Activated naive CD8-positive, alpha-beta T cell treated with anti-CD3 and anti-CD28 coated beads, Interleukin-2, amount 50 U/mL, for 16 hours (primary cell): Measurements from ENCODE around the gene UBFD1.
"Not testable (repeated sequence)": the region's sequence is repeated elsewhere in the genome, so short reads cannot be mapped to it uniquely, and the experiment has no call there.

Experiments used
- DNase-seq: peaks from one replicate; pipeline ENCODE4 v3.0.0-alpha.2; 2020; ENCODE audit warnings: low read depth, low spot score

The UBFD1 gene, protein sequence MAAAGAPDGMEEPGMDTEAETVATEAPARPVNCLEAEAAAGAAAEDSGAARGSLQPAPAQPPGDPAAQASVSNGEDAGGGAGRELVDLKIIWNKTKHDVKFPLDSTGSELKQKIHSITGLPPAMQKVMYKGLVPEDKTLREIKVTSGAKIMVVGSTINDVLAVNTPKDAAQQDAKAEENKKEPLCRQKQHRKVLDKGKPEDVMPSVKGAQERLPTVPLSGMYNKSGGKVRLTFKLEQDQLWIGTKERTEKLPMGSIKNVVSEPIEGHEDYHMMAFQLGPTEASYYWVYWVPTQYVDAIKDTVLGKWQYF

DNA sequence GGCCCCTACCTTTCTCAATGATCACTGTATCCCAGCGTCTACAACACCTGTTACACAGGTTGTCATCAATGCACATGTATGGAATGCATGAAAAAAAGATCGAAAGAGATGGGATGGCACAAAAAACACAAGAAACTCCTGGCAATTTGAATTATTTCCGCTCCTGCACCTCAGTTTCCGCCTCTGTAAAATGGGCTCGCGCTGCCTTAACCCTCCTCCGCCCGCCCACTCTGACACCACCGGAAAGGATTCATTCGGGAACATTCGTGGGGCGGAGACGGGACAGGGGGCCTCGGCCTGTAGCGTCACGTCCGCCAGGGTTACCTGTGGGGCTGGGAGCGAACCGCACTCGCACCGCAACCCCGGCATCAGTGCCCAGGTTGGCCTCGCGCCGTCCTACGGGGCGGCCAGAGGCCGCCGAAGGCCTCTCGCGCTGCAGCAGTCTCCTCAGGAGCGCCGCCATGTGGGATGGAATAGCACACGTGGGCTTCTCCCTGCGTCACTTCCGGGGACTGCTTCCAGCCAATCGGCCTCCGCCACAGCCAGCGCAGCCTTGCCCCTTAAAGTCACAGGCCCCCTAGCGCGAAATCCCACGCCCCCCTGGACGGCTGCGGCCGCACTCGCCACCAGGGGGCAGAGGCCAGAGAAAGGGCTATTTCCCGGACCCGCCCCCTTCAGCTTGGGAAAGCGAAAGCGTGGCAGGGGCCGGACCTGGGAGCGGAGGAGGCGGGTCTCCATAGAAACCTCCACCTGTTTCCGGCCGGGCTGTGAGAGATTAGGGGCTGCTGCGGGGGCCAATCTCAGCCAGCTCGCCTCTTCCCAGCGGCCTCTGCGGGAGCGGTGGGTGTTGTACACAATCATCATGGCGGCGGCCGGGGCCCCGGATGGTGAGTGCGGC is at the start of gene UBFD1, which contains the start of gene EARS2:
Gene UBFD1, plus strand, starts transcription at position 847 of the 898 bp plus-strand sequence. Its CDS starts 16 bp downstream, at position 863.
Gene EARS2, minus strand, starts transcription at position 470 of the 898 bp plus-strand sequence. Its CDS starts 7 bp downstream, at position 463.
- DNase-seq, result peak; percentile 99

DNA sequence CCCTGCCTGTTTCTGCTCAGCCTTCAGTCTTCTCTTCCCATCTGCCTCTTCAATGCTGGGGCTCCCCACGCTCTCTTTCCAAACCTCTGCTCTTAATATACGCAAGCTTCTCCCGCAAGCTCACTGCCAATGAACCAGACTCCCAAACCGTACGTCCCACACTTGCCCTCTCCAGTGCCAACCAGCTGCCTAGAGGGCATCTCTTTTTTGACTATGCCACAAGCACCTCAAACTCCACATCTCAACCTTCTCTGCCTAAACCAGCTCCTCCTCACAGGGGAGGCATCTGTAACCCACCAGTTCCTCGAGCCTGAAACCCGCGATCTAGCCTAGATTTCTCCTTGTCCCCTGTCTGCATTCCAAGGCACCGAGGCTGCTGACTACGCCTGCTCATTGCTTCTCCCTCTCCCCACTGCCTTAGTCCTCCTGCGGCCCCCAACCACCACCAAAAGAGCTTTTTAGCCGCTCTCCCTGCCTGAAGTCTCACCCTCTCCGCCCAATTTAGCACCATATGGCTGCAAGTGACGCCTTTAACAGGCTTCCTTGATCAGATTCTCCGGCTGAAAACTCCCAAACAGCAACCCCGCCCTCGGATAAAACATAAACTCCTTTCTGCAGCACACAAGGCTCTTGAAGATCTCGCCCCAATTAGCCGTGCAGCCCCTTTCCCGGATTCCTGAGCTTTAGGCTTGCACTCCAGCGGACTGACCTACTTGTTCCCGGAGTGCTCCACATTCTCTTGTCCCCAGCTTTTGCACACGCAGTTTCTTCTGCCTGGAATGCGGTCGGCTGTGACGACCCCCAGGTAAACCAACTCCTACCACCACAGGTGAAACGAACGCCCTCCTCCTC is 48.7 kb upstream of the UBFD1 start:
- DNase-seq, result no peak

DNA sequence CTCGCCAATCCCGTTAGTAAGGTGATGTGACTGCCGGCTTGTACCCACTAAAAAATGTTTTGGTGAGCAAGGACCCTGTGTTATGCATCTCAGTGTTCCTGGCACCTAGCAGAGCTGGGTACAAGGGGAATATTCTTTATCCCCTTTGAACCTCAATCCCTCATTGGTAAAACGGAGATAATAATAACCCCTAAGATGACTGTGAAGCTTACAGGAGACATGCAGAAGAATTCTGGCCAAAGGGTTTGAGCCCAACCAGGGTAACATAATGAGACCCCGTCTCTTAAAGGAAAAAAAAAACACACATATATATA is 48.1 kb upstream of the UBFD1 start:
- DNase-seq, result no peak

DNA sequence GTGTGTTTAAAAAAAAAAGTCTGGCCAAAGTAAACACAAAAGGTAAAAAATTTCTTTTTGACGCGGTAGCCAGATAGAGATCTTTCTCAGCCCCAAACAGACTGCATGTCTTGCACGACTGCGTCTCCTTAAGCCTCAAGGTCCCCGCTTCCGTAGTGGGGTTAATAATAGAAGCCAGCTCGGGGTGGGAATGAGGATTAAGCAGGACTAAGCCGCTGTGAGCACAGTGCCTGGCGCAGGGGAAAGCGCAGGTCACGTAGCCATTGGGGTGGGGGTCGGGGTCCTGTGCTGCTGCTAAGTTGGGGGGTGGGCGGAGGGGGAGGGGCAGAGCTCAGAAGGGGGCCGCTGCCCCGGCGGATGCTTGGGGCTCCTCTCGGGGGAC is 47.8 kb upstream of the UBFD1 start:
- DNase-seq, result no peak

DNA sequence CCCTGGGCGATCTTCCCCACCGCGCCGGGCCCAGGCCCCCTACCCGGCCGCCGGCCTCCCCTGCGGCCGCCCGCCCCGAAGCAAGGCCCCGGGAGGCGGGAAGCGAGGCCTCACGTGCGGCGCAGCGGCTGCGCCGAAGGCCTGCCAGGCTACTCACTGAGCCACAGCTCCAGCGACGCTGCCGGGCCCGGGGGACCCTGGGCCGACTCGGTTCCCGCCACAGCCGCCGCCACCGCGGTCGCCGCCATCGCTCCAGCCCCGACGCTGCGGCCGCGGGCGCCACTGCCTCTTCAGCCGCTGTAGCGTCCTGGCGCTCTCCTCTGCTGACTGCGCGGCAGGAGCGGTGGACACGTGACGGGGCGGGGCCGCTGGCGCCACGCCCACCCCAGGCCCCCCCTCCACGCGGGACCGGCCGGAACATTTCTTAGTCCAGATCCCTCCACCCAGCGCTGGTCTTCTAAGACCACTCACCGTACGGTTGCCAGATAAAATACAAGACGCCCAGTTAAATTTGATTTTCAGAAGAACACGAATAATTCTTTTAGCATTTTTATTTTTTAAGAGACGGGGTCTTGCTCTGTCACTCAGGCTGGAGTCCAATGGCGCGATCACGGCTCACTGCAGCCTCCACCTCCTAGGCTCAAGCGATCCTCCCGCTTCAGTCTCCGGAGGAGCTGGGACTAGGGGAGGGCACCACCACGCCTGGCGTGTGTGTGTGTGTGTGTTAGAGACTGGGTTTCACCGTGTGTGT is 47.2 kb upstream of the UBFD1 start, which contains the start of gene GGA2:
Gene GGA2, minus strand, starts transcription at position 331 of the 751 bp plus-strand sequence. Its CDS starts 83 bp downstream, at position 248.
- DNase-seq, result peak; percentile 47

DNA sequence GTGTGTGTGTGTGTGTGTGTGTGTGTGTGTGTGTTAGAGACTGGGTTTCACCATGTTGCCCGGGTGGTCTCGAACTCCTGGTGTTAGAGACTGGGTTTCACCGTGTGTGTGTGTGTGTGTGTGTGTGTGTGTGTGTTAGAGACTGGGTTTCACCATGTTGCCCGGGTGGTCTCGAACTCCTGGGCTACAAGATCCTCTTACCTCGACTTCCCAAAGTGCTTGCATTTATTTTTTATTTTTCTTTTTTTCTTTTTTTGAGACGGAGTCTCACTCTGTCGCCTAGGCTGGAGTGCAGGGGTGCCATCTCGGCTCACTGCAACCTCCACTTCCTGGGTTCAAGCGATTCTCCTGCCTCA is 46.6 kb upstream of the UBFD1 start:
- DNase-seq, result not testable (repeated sequence)

DNA sequence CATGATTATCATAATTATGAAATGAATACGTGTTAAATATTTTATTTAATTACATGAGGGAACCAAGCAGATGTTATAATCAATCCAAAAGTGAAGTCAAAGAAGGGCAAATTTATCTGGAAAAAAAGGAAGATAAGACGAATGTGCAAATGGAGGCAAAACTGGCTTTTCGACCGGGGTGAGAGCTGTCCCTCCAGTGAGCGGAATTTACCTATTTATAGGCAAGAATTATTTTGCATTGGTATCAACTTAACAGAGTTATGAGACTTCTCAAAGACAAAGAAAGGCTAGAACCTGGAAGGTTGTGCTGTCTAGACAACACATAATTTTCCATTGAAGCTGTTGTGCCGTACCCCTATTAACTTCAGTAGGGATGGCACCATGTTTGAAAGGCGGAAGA is 45.8 kb upstream of the UBFD1 start:
- DNase-seq, result no peak

DNA sequence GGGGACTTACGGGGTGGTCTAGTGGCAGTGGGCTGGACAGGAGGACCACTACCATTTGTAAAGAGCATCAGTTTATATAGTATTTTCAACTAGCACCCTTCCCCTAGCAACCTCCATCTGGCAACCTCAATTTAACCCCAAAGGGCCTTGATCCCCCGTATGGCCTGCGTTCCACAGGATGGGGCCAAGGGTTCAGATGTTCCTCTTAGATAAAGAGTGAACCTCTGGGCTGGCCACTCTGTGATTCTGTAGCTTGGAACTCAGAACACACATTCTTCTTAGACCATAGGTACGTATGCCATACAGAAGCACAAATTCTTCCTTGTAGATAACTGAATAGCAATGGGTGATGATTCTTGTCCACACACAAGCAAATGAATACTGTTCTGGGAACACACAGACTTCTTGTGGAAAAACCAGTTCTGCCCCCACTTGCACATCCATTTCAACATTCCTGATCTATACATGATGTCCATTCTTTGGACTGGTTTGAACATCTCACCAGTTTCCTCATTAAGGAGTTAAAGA is 45.3 kb upstream of the UBFD1 start:
- DNase-seq, result no peak

DNA sequence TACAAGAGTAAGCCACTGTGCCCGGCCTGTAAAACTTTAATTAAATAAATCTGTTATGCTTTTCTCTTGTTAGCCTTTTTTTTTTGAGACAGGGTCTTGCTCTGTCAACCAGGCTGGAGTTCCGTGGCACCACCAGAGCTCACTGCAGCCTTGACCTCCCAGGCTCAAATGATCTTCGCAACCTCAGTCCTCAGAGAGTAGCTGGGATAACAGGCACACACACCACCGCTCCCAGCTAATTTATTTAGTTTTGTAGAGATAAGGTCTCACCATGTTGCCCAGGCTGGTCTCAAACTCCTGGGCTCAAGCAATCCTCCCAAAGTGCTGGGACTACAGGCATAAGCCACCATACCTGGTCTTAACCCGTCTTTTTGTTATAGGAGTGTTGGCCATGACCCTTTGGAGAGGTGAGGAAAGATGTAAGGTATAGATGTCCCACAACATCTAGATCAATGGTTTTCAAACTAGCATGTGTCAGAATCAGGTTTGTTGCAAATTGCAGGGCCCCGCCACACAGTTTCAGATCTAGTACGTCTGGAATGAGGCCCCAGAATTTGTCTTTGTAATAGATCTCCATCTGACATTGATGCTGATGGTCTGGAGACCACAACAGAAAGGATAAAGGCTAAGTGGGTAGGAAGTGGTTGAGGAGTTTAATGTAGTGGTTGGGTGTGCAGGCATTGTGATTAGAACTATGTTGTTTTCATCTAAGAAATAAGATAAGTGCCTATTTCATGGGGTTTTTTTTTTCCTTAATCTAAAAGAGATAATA is 43.0 kb upstream of the UBFD1 start:
- no peak for DNase-seq

DNA sequence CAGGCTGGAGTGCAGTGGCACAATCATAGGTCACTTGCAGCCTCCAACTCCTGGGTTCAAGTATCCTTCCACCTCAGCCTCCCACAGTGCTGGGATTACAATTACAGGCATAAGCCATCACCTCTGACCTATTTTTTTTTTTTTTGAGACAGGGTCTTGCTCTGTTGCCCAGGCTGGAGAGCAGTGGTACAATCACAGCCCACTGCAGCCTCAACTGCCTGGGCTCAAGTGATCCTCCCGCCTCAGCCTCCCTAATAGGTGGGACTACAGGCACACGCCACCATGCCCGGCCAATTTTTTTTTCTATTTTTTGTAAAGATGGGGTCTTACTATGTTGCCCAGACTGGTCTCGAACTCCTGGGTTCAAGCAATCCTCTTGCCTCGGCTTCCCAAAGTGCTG is 41.6 kb upstream of the UBFD1 start:
- DNase-seq, result no peak

DNA sequence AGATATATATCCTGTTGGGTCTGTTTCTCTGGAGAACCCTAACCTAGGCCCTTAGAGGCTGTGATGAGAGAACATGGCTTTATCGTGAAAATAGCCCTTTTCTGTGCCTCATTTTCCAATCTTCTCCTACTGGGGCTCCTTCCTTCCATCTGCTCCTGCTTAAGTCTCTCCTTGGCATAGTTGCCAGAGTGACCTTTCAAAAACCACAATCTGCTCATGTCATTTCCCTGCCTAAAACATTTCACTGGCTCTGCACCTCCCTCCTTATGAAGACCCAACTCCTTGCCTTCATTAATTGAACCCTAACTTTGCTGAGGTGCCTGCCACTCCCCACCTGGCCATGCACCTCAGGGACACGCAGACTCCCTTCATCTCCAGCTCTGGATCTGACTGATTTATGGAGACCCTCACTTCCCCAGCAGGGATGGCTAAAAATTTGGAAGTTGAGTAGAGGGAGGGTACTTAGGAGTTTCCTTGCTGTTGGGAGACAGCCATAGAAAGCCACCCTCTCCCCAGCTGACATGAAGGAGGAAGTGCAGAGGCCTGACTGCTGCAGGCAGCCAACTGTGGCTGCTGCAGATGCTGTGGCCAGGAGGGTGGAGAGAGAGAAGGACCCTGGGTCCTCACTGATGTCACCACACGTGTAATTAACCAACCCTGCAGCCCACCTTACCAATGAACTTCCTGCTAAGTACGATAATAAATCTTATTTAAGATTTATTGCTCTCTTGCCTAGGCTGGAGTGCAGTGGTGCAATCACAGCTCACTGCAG is 41.0 kb upstream of the UBFD1 start:
- no peak for DNase-seq

DNA sequence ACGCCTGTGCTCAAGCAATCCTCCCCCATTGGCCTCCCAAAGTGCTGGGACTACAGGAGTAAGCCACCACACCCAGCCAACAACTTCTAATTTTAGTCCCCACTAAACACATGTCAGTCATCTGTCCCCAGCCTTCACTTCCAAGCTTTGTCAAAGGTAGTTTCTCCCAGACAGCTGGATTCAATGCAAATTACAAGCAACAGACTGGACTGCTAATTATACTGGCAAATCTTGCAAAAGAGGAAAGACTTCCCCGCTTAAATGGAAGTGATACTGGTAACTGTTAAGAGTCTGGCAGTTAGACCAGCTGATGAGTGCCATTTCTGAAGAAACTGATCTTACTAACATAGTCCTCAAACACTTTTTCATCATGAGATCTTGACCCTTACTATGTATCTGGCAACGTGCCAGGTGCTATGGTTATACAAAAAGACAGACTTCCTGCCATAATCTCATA is 39.1 kb upstream of the UBFD1 start:
- no peak for DNase-seq

DNA sequence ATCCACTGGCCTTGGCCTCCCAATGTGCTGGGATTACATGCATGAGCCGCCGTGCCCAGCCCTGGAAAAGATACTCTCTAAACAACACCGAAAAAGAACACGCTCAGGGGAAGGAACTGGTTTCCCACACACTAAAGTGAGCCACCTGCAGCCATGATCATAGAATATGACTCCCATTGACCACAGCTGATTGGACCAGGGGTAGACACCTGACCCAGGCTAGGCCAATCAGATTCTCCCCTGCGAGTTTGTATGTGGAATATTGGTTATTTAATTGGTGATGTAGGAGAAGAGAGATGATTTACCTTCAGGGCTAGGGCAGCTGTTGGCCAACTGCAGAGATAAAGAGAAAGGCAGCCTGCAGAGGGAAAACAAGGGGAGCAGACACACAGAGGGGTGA is 38.2 kb upstream of the UBFD1 start:
- no peak for DNase-seq

DNA sequence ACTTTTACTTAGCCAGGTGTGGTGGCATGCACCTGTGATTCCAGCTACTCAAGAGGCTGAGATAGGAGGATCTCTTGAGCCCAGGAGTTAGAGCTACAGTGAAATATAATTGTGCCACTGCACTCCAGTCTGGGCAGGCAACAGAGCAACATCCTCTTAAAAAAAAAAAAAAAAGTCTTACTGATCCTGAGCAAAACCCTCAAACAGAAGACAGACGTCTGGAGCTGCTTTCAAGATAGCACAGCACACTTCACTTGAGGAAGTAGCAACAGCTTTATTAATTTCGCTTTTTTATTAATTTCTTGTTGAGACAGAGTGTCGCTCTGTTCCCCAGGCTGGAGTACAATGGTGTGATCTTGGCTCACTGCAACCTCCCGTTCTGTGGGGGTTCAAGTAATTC is 37.0 kb upstream of the UBFD1 start:
- DNase-seq, result no peak

DNA sequence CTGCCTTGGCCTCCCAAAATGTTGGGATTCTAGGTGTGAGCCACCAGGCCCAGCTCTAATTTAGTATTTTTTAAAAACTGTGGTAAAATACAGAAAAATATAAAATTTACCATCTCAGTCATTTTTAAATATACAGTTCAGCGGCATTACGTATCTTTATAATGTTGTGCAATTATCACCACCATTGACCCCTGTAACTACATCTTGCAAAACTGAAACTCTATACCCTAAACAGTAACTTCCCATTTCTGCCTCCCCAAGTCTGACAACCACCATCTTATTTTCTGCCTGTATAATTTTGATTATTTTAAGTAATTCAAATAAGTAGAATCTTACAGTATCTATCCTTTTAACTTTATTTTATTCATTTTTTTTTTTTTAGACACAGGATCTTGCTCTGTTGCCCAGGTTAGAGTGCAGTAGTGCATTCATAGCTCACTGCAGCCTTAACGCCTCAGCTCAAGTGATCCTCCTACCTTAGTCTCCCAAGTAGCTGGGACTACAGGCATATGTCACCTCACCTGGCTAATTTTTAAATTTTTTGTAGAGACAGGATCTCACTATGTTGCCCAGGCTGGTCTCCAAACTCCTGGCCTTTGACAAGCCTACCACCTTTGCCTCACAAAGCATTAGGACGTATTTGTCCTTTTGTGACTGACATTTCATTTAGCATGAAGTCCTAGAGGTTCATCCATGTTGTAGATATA is 36.3 kb upstream of the UBFD1 start:
- no peak for DNase-seq

DNA sequence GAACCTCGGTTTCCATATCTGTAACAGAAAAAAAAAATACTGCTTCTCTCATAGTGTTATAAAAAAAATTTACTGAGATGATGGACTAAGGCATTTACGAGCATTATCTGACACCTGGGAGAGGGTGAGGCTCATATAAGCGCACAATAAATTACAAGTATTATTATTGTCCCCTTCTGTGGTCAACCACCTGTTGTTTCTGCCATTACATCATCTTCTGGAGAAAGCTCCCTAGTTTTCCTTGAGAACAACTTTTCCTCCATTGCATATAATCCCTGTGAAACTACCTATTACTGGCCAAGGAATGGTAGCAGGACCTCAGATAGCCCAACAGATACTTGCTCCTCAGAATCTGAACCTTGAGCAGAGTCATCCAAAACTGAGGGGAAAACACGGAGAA is 35.6 kb upstream of the UBFD1 start:
- DNase-seq, result no peak

DNA sequence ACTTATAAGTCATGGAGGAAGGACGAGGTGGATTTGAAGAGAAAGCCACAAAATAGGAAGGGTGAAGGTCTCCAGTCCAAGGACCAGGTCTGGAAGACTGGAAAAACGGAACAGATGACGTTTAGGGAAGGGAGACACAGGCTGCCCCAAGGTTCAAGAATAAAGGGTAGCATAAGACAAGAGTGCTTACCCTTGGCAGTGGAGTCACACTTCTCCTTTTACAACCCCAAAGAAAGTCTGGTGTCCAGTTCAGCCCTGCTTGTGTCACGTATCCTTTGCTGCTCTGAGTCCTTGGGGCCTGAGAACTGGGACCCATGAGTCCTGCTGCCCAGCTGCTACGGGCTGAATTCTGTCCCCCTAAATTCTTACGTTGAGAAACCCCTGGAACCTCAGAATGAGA is 34.2 kb upstream of the UBFD1 start:
- no peak for DNase-seq

DNA sequence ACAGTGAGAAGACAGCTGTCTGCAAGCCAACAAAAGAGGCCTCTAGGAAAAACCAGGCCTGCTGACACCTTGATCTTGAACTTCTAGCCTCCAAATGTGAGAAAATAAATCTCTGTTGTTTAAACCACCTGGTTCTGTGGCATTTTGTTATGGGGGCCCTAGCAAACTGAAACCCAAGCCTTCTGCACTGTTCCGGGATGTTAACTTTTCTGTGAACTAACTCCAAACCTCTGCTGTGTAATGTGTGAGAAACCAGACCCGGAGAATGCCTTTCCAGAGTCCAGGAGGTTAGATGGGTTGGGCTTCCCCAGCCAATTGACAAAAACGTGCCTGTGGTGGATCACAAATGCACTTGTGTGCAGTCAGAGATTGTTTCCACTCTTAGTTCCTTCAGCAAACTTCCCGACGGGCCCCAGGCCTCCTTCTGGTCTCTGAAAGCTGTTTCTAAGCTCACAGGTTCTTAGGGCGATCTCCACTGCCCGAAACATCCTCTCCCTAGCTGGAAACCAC is 33.6 kb upstream of the UBFD1 start:
- DNase-seq, result no peak

DNA sequence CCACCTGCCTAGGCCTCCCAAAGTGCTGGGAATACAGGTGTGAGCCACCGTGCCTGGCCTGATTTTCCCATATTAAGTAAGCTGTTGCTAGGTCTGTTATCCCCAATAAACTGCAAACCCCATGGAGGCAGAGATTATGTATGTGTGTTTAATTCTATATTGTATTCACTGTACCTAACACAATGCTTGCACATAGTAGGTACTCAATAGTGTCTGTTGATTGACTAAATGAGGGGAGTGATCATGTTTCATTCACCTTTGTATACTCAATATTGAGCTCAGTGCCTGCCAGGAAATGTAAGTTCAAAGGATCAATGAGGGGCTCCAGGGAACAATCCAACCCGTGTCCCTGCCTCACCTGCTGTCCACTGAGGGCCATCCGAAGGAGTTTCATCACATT is 32.6 kb upstream of the UBFD1 start:
- no peak for DNase-seq
